Skeletal muscle cell (primary cell): ENCODE data around the gene PCNX3.
A peak's percentile ranks its signal among the peaks of the same experiment; 100 is the strongest.

Source experiments
- DNase-seq: peaks from one replicate; pipeline ENCODE4 v3.0.0-alpha.2; 2010; ENCODE audit warnings: low read depth
- H3K4me3 ChIP-seq: 2 replicates; pipeline ENCODE4 v1.5.1; 2011; ENCODE audit warnings: low read depth, mild to moderate bottlenecking, control low read depth, low read length, moderate library complexity

The PCNX3 gene

GRCh38 chr11:65595543-65596281, 19.9 kb upstream of the PCNX3 start, which contains the start of gene KCNK7:
Gene KCNK7 (minus strand): TSS chr11:65595800. CDS start chr11:65595772, 28 bp downstream.
- no peak for DNase-seq
- H3K4me3 ChIP-seq, result no peak within 1 kb of the TSS

GRCh38 chr11:65596520-65596919, 19.1 kb upstream of the PCNX3 start:
- DNase-seq, result no peak
- H3K4me3 ChIP-seq, result no peak overlapping the region

- no peak overlapping the region for H3K4me3 ChIP-seq
- DNase-seq, result no peak
Observed at GRCh38 chr11:65598258-65598699, 17.3 kb upstream of the PCNX3 start.

GRCh38 chr11:65599216-65599954, 16.2 kb upstream of the PCNX3 start:
- DNase-seq, result no peak
- H3K4me3 ChIP-seq, result no peak overlapping the region

GRCh38 chr11:65599955-65600246, 15.7 kb upstream of the PCNX3 start:
- DNase-seq, result no peak
- H3K4me3 ChIP-seq, result no peak overlapping the region

GRCh38 chr11:65604258-65604657, 11.3 kb upstream of the PCNX3 start:
- no peak overlapping the region for H3K4me3 ChIP-seq
- no peak for DNase-seq

GRCh38 chr11:65606876-65607613, 8.5 kb upstream of the PCNX3 start:
- DNase-seq, result peak; percentile 84
- H3K4me3 ChIP-seq, result peak overlapping the region; percentile 35

- H3K4me3 ChIP-seq, result peak overlapping the region; percentile 35
- no peak for DNase-seq
Observed at GRCh38 chr11:65607614-65608426, 7.8 kb upstream of the PCNX3 start.

- no peak overlapping the region for H3K4me3 ChIP-seq
- no peak for DNase-seq
Observed at GRCh38 chr11:65609229-65609628, 6.3 kb upstream of the PCNX3 start.

- no peak overlapping the region for H3K4me3 ChIP-seq
- no peak for DNase-seq
Observed at GRCh38 chr11:65609665-65610064, 5.9 kb upstream of the PCNX3 start.

- DNase-seq, result no peak
- no peak overlapping the region for H3K4me3 ChIP-seq
Observed at GRCh38 chr11:65610404-65610803, 5.2 kb upstream of the PCNX3 start.

- H3K4me3 ChIP-seq, result peak overlapping the region; percentile 62
- DNase-seq, result no peak
Observed at GRCh38 chr11:65611028-65611757, 4.4 kb upstream of the PCNX3 start.

- peak overlapping the region; percentile 62 for H3K4me3 ChIP-seq
- DNase-seq, result no peak
Observed at GRCh38 chr11:65611758-65612603, 3.6 kb upstream of the PCNX3 start.

- no peak for DNase-seq
- H3K4me3 ChIP-seq, result peak overlapping the region; percentile 62
Observed at GRCh38 chr11:65612691-65613090, 2.9 kb upstream of the PCNX3 start.

- DNase-seq, result no peak
Observed at GRCh38 chr11:65613091-65613928, 2.3 kb upstream of the PCNX3 start.

GRCh38 chr11:65615950-65616574, 486 bp downstream of the PCNX3 start:
- no peak for DNase-seq
- peak overlapping the region; percentile 83 for H3K4me3 ChIP-seq

More at GRCh38 chr11:65613091-65613928, 2.3 kb upstream of the PCNX3 start:
- H3K4me3 ChIP-seq, result peak overlapping the region; percentile 62

GRCh38 chr11:65616575-65617001, 1.0 kb downstream of the PCNX3 start:
- no peak for DNase-seq
- peak overlapping the region; percentile 83 for H3K4me3 ChIP-seq
